ENCODE measurements around the gene DOK6.

The DOK6 gene

GRCh38 chr18:69408522-69408921 lies 7.8 kb downstream of the DOK6 start:
- H3K4me3 ChIP-seq (ENCODE audit: low read depth, low read length): no peak overlapping the region
- ChIA-PET POLR2A (no interaction called here), CTCF (no interaction called here)
- no peak for TF ChIP-seq CTCF (IDR thresholded peaks at IDR 0.05; ENCODE audit: insufficient read depth, low read length, missing control alignments)
- no peak for DNase-seq (ENCODE audit: low read depth, low spot score)

- no peak overlapping the region for H3K4me3 ChIP-seq (ENCODE audit: low read depth, low read length)
- ChIA-PET CTCF (no interaction called here), POLR2A (no interaction called here)
- TF ChIP-seq CTCF (IDR thresholded peaks at IDR 0.05; ENCODE audit: insufficient read depth, low read length, missing control alignments): no peak
- DNase-seq (ENCODE audit: low read depth, low spot score): no peak
Observed at GRCh38 chr18:69411199-69411598, 10.5 kb downstream of the DOK6 start.

GRCh38 chr18:69414184-69414583 lies 13.5 kb downstream of the DOK6 start:
- DNase-seq (ENCODE audit: low read depth, low spot score): no peak
- no peak overlapping the region for H3K4me3 ChIP-seq (ENCODE audit: low read depth, low read length)
- TF ChIP-seq CTCF (IDR thresholded peaks at IDR 0.05; ENCODE audit: insufficient read depth, low read length, missing control alignments): no peak
- POLR2A ChIA-PET: no interaction called here
- CTCF ChIA-PET: no interaction called here

GRCh38 chr18:69432847-69433246 lies 32.2 kb downstream of the DOK6 start:
- H3K4me3 ChIP-seq (ENCODE audit: low read depth, low read length): no peak overlapping the region
- TF ChIP-seq CTCF (IDR thresholded peaks at IDR 0.05; ENCODE audit: insufficient read depth, low read length, missing control alignments): no peak
- no peak for DNase-seq (ENCODE audit: low read depth, low spot score)
- ChIA-PET CTCF (no interaction called here), POLR2A (no interaction called here)

GRCh38 chr18:69435000-69435399 lies 34.3 kb downstream of the DOK6 start:
- ChIA-PET CTCF (no interaction called here), POLR2A (no interaction called here)
- no peak for TF ChIP-seq CTCF (IDR thresholded peaks at IDR 0.05; ENCODE audit: insufficient read depth, low read length, missing control alignments)
- DNase-seq (ENCODE audit: low read depth, low spot score): no peak
- H3K4me3 ChIP-seq (ENCODE audit: low read depth, low read length): no peak overlapping the region

GRCh38 chr18:69444221-69444620 lies 43.5 kb downstream of the DOK6 start:
- POLR2A ChIA-PET: no interaction called here
- no peak for TF ChIP-seq CTCF (IDR thresholded peaks at IDR 0.05; ENCODE audit: insufficient read depth, low read length, missing control alignments)

More at GRCh38 chr18:69444221-69444620, 43.5 kb downstream of the DOK6 start:
- CTCF ChIA-PET: no interaction called here
- no peak for DNase-seq (ENCODE audit: low read depth, low spot score)
- no peak overlapping the region for H3K4me3 ChIP-seq (ENCODE audit: low read depth, low read length)

All from AG04449 (cell line).